HG03108 (cell line): ENCODE results near the gene ENTR1.
A peak's percentile ranks its signal among the peaks of the same experiment; 100 is the strongest.

Experiments used
- ATAC-seq: cut with Tn5 transposase; IDR thresholded peaks from one replicate; pipeline ENCODE4 v1.9.1; 2021; ENCODE audit warnings: moderate library complexity; ENCODE audit not compliant: unreplicated experiment

ENTR1 gene

DNA sequence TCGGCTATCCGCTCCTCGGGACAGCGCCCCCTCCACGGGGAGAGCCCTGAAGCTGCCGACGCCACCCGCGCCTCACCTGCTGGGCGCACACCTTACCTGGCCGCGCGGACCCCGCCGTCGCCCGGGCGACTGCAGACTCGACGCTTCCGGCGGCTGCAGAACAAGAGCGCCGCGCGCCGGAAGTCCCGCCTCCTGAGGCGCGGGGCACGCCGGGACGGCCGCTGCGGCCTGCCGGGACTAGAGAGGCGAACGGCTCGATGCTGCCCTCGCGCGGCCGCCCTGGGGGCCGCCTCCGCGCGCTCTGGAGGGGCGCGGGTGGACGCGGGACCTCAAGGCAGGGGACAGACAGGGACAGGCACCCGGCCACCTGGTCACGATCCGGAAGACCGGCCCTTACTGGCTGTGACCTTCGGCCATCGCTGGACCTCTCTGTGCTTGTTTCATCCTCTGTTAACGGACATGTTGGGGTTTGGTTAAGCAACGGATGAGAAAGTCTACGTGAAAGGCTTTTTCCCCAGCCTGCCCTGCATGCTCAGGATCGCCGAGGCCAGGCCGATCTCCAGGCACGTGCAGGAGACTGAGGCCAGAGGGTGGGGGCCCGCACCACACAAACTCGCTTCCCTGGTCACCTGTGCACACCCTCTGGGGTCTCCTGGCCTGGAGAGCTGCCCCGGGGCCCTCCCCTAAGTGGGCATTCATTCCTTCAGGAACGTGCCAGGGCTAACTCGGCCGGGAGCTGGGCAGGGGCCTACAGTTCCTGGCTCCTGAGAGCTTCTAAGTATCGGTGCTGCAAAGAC lies 10.2 kb downstream of the ENTR1 start, which contains the start of gene SNAPC4:
Gene SNAPC4 (minus strand): TSS at position 133 of the 797 bp plus-strand sequence. CDS start 1,742 bp downstream, outside the sequence.
- peak; percentile 62 for ATAC-seq

DNA sequence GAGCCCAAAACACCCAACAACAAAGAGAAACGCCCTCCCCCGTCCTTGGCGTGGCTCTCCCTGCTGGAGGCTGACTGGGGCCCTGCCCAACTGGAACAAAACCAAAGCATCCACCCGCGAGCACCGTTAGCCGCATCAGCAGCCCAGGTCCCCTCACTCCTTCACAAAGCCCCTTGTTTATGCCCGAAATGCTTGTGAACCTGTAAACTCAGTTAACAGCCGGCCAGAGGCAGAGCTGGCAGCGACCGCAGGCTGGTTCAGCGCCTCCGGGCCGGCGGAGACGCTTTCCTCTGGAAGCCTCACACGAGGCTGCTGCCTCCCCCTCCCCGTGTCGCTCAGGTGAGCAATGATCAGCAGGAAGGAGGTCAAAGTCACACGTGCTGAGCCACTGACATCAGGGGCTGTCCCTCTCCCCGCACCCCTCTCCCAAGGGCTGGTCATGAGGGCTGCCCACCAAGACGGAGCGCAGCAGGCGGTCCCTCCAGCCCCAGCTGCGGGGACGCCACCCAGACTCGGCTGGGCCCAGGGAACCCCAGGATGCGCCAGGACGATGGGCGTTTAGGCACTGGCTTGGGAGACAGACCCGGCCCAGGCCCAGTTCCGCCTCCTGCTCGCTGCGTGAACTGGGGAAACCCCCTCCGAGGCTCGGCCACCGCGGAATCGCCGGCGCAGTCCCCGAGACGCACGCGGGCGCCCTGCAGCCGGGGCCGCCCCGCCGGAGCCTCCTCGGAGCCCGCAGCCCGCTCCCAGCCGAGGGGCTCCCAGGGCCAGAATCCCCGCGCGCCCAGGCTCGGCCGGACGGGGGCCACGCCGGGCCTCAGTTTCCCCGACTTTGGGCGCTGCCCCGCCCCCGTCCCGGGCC lies 11.0 kb downstream of the ENTR1 start:
- no peak for ATAC-seq

DNA sequence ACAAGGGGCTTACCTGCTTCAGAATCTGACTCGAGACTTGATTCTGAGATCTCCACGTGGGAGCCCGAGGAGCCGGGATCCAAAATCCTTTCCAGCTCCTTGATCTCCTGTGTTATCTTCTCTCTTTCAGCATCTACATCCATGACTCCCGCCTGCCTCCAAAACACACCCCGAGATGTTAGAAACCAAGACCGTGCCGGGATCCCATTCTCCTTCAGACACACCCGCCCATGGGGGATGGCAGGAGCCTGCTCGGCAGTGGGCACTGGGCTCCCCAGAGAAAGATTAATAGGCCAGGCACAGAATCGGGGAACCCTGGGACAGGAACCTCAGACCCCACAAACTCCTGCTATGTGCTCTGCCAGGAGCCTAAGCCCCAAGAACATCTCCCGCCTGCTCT lies 12.1 kb downstream of the ENTR1 start:
- ATAC-seq, result no peak

DNA sequence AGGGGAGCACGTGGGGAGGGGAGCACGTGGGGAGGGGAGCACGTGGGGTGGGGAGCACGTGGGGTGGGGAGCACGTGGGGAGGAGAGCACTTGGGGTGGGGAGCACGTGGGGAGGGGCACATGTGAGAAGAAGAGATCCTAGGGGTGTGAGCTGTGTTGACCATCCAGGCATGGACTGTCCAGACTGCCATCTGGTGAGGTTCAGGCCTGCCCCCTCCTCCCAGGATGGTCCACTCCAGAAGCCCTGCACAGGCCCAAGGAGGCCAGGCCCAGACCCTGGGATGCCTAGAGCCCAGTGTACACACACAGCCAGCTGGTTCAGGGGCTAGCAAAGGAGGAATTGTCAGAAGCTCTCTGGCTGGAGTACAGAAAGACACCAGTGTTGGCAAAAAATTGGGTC lies 12.8 kb downstream of the ENTR1 start:
- no peak for ATAC-seq

DNA sequence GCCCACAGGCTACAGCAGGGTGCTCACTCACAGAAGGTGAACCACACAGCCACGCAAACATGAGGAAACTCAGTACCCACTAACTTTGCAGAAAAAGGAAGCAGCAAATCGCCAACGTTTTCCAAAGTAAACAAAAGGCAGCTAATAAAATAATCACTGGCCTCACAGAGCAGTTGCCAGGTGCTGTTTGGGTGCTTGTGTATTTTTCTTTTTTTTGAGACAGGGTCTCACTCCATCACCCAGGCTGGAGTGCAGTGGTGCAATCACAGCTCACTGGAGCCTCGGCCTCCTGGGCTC lies 14.2 kb downstream of the ENTR1 start:
- ATAC-seq, result no peak

DNA sequence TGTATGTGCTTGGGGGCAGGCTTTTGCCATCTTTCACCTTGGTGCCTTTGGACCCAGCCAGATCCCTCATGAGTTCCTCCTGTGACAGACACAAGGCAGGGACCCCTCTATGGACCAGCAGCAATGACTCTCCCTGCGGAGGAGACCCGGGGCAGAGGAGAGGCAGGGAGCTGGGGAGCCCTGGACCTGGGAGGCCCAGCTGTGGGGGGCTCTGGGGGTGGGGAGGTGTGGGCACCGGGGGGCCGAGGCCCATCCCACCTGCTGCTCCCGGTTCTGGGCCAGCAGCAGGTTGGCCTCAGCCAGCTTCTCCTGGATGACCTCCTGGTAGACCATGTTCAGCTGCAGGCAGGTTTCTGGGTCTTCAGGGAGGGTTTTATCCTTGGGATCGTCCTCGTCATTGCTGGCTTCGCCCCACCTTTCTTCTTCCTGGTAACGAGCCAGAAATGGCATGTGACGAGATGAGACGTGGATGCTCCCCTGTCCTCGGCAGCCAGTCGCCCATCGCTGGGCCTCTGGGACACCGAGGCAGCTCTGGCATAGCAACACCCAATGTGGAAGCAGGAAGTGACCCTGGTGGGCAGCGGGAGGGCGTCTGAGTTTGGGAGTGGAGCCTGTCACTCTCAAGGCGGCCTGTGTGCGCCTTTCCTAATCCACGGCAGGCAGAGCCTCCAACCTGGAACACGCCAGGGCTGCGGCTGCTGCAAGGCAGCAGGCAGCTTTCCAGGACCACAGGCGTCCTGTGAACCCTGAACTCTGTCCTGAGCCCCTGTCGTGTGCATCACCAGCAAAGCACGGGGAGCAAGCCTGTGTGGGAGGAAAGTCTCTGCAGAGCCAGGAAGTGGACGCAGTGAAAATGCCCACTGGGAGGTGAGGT lies 14.8 kb downstream of the ENTR1 start:
- ATAC-seq, result no peak

DNA sequence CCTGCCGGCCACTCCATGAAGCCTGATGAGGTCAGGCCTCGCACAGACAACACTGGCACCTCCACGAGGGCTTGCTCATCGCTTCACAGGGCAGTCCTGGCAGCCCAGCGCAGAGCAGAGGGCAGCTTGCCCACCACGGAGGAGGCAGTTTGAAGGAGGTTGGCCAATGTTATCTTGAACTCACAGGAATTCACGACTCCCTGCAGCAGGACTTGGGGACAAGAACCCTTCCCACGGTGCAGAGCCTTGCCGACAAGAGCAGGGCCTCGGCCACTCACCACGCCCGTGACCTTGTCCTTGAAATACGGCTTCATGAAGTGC lies 15.4 kb downstream of the ENTR1 start:
- no peak for ATAC-seq

DNA sequence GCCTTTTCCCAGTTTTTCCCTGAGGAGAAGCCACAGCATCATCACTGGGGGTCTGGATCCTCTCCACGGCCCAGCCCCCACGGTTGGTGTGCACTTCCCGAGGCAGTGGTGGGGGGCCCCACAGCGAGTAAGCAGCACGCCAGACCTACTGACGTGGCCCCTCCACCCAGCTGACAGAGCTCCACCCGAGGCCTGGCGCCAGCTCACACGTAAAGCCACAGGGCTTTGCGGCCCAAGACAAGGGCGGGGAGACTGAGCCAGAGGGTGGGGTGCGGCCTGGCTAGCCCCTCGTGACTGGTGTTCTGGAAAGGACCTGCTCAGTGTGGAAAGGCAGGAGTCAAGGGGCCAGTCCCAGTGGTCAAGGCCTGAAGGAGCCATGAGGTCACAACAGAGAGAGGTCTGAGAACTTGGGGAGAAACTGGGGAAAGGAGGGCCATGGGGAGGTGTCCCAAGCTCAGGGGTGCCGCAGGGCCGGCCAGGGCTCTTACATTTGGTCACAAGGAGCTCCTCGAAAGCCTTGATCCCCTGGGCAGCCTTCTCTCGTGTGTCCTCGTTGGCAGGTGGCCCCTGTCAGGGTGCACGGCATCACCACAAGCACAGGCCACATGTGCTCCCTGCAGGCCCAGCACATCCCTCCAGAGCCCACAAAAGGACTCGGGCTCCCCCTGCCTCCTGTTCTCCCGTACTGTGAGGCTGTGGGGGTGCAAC lies 15.9 kb downstream of the ENTR1 start:
- no peak for ATAC-seq

DNA sequence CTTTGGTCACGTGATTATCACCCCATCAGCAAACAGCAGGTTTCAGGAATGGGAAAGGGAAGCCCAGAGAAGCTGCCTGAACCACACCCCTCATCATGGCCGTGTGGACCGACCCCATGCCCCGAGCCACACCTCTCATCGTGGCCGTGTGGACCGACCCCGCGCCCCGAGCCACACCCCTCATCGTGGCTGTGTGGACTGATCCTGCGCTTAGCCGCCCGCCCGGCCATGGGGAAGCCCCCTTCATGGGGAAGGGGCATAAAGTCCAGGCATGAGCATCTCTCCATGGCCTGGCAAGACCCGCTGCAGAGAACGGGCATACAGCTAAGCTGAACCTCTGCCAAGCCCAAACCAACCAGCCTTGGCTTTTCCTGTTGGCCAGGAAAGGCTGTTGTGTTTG lies 16.9 kb downstream of the ENTR1 start:
- no peak for ATAC-seq

DNA sequence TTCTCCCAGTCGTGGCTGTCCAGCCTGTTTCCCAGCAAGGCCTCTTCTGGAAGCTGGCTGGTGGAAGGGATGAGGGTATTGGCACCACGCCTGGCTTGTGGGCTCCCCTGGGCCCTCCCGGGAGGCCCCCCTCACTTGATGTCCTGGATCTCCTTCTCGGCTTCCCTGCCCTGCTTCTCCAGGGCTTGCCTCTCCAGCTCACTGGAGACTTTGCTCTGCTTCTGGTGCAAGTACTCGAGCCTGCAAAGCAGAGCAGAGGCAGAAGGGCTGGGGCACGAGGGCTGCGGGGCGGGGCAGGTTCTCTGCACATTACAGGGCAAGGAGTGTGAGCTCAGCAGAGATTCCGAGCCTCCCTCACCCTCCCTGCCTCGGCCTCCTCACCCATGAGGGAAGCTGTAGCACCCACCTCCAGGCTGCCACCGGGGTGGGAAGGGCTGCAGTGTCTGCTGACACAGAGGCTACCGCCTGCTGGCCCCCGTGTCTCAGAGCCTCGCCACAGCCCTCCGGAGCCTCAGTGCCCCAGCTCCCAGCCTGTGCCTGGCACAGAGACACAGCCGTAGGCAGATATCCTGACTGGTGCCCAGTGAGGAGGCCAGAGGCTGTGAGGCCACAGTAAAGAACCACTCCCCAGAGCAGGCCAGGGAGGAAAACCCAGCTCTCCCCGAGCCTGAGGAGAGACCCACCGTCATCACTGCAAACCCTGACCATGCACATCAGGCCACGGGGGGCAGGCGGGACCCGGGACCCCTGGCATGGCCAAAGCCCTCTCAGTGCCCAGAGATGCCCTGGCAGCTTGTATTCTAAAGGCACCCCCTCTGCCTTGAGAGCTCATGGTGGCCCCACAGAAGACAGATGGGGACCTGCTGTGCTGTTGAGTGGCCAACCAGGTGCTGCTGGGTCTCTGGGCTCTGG lies 17.6 kb downstream of the ENTR1 start:
- ATAC-seq, result no peak

DNA sequence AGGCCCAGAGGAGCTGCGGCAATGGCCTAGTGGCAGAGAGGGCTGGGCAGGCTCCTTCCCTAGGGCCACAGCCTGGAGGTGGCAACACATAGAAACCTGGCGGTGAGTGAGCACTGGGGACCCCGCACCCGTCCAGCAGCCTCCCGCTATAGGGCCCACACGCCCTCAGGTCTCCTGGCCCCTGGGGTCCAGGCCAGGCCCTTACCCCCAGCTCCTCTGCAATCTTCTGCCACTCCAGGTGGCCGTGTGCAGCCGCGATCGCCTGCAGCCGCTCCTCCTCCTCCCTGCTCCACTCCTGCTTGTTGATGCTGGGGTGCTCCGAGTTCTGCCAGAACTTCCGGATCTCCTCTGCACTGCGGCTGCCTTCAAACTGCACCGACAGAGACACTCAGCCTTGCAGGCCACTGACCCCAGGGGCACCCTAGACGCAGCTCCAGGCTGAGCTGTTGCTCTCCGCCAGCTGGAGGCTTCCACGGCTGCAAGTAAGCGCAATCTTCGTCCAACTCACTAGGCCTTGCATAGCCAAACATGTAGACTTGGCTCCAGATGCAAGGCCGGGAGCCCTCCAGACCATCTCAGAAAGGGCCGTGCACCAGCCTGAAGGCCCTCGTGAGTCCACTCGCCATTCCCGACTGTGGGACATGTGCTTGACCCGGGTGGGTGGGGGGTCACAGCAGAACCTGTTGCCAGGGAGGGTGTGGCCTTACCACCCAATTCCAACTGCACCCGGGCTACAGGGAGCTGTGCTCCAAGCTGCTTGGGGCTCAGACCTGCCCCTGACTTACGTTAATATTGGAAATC lies 18.5 kb downstream of the ENTR1 start:
- ATAC-seq, result no peak

DNA sequence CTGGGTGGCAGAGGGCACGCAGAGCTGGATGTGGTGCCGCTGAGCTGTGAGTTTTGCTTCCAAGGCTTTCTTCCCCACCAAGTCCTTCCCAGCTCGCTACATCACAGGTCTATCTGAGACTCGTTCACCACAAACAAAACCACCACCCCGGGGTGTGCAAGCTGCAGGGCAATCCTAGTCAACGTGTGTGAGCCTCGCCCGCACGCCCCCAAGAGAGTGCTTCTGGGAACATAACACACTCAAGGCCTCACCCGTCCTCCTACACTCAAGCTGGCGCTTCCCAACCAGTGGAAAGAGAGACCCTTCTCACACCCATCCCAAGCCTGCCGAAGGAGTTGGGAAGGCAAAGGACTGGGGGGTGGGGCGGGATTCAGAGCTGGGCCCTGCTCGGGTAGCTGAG lies 21.0 kb downstream of the ENTR1 start:
- ATAC-seq, result no peak

DNA sequence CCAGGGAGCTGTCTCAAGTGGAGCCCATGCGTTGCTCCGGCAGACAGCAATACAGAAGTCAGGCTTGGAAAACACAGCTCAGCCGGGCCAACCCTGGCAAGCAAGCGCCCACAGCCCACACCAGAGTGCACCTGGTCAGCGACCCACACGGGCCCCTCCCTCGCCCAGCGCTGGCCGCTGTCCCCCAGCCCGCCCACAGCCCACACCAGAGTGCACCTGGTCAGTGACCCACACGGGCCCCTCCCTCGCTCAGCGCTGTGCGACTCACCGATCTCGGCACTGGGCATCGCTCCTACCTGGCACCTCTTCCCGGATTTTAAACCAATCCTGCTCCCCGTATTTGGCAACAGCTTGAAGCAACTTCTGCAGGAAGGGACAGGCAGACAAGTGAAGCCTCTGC lies 23.2 kb downstream of the ENTR1 start:
- ATAC-seq, result no peak

DNA sequence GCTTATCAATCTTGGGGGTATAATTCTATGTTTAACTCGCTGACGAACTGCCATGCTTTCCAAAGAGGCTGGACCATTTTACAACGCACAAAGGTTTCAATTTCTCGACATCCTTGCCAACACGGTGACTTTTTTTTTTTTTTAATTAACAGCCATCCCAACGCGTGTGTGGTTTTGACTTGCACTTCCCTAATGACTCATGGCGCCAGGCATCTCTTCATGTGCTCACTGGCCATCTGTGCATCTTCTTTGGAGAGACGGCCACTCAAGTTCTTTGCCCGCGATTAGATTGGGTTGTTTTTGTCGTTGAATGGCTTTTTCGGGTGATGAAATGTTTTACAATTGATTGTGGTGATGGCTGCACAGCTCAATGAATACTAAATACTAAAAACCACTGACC lies 24.4 kb downstream of the ENTR1 start:
- no peak for ATAC-seq

DNA sequence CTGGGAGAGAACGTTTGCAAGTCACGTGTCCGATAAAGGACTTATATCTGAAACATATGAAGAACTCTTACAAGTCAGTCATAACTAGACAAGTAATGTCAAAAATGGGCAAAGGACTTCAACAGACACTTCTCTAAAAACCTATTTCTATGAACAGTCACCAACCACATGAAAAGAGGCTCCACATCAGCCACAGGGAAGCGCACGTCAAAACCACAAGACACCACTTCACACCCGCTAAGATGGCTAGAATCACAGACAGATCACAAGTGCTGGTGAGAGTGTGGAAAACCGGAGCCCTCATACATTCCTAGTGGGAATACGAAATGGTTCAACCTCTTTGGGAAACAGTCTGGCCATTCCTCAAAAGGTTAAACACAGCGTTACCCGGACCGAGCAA lies 25.4 kb downstream of the ENTR1 start:
- ATAC-seq, result no peak

DNA sequence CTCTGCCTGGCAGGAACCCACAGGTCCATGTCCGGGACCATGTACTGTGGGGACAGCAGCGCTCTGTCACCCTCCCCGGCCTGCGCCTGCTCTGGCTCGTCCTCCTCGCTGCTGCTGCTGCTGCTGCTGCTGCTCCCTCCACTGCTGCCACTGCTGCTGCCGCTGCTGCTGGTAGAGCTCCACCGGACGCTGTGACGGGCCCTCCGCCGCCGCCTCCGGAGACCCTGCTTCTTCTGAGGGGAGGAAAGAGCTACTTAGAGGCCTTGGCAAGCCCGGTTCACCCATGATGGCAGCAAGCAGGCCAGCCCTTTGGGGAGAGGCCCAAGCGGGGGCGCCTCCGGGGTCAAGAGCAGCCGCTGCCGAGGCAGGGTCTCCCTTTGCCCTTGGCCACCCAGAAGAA lies 27.0 kb downstream of the ENTR1 start:
- ATAC-seq, result no peak

DNA sequence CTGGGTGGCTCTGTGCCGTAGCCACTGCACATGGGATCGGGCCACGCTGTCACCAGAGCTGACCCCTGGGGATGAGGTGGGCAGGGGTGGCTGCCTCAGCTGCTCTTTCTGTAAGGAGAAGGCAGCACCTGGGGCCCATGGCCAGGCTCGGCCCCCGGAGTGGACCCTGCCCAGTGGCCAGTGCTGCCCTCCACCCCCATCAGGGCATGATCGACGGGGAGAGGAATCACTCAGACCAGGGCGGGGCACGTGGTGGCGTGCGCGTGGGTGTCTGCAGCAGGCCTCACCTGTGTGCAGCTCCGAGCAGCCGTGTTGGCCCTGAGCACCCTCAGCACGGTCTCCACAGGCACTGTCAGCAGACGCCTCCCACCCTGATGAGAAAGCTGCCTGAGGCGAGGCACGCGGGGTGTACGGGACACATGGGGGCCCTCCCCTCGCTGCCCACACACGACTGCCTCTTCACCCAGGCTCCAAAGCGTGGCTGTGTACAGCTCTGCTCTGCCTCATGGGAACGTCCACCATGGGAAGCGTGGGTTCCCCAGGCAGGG lies 28.4 kb downstream of the ENTR1 start:
- ATAC-seq, result no peak

DNA sequence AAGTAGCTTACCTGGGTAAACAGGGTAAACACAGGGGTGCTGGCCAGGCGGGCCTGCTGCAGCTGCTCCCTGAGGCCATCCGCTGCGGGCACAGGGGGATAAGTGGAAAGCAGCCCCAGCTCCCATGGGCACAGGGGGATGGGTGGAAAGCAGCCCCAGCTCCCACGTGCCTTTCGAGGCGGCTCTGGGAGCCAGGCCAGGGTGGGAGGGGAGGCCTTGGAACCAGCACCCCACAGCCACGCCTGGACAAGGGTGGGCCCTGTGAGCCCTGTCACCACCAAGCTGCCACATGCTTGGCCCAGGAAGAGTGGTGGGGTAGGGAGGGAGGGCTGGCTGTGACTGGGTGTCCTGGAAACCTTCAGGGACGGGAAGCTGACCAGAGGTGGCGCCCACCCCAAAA lies 29.1 kb downstream of the ENTR1 start:
- ATAC-seq, result no peak

DNA sequence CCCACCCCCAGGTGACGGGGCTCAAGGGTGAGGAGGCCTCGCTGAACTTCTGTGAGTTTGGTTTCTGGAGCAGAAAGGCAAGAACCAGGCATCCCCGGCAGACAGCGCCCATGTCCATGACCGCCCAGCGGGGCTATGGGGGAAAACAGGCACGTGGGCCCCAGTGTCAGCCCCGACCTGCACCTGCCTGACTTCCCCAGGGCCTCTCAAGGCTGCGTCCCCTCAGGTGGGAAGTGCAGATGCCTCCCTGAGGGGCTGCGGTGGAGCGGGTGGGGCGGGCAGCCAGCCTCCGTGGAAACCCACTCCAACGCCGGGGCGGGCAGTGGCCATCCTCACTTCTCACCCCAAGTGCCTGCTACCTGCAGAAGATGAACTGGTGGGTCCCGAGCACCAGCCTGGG lies 30.0 kb downstream of the ENTR1 start:
- no peak for ATAC-seq
